Spinal cord (tissue), 10 donors: ENCODE results near the gene PCGF3. TPM values are rescaled to one million over a fixed set of nuclear protein-coding genes. Genes with fewer than 3 reads are reported as not detected.
A peak's percentile ranks its signal among the peaks of the same experiment; 100 is the strongest.
"Not testable (repeated sequence)": the region's sequence is repeated elsewhere in the genome, so short reads cannot be mapped to it uniquely, and the experiment has no call there.

Source experiments
- DNase-seq, 6 donors: peaks; one replicate each; pipeline versions ENCODE4 v3.0.0 to v3.0.0-alpha.2; 2013 to 2015; ENCODE audit warnings: low spot score in 6 of 6, low read depth in 4 of 6
- H3K27ac ChIP-seq: one replicate; pipeline ENCODE4 v1.5.1; 2013; ENCODE audit warnings: low read depth, low read length, control low read depth
- H3K27me3 ChIP-seq: one replicate; pipeline ENCODE4 v1.6.1; 2013; ENCODE audit warnings: low read length; ENCODE audit not compliant: control insufficient read depth, insufficient read depth
- H3K36me3 ChIP-seq: one replicate; pipeline ENCODE4 v1.6.1; 2013; ENCODE audit warnings: low read length; ENCODE audit not compliant: control insufficient read depth, insufficient read depth
- H3K4me1 ChIP-seq: one replicate; pipeline ENCODE4 v1.6.1; 2013; ENCODE audit warnings: low read length; ENCODE audit not compliant: control insufficient read depth, insufficient read depth
- H3K4me3 ChIP-seq: one replicate; pipeline ENCODE4 v1.5.1; 2013; ENCODE audit warnings: low read depth, low read length, control low read depth
- H3K9me3 ChIP-seq: one replicate; pipeline ENCODE4 v1.6.1; 2013; ENCODE audit warnings: low read length; ENCODE audit not compliant: control insufficient read depth, insufficient read depth
- WGBS: methylation state at CpG from one replicate; pipeline ENCODE4 v1.1.5; 2013; ENCODE audit warnings: missing lambda C conversion rate; ENCODE audit not compliant: insufficient coverage; 5-methylcytosine and 5-hydroxymethylcytosine counted together
- polyA plus RNA-seq, 2 donors: library from polyadenylated mRNA; unstranded; fragments of 120-200 nt; gene quantifications; one replicate each; pipeline ENCODE4 v1.2.1, GENCODE V29; 2013; ENCODE audit not compliant: insufficient read length in 2 of 2
- total RNA-seq, 2 donors: library from RNA; depleted of rRNA in 1 of 2; stranded (reverse); fragments of 120-200 nt in 1 of 2; fragments of >200 nt in 1 of 2; gene quantifications; one replicate each; pipeline versions ENCODE4 v1.2.3 to v1.2.4, GENCODE V29; 2013 to 2014
- donor health status: healthy.

The PCGF3 gene
- total and polyA plus RNA-seq, 4 donors, result 40.4 to 80.2 (median 61.8) TPM

GRCh38 chr4:777520-778262 is 72.1 kb downstream of the PCGF3 start:
- no peak overlapping the region for H3K4me3 ChIP-seq
- H3K4me1 ChIP-seq, result peaks cover 40% of the 10 kb centered on the region
- peaks cover 56% of the 10 kb centered on the region for H3K36me3 ChIP-seq

GRCh38 chr4:779555-779954 is 73.9 kb downstream of the PCGF3 start:
- Histone ChIP-seq H3K9me3 (no peaks in the 10 kb centered on the region), H3K4me3 (no peak overlapping the region), H3K36me3 (peaks cover 43% of the 10 kb centered on the region), H3K27ac (no peak overlapping the region), H3K27me3 (peaks cover 5% of the 10 kb centered on the region), H3K4me1 (peaks cover 40% of the 10 kb centered on the region)
- WGBS, result 87% methylated on average over 2 of the region's 2 CpGs
- no peak for DNase-seq

More at GRCh38 chr4:777520-778262, 72.1 kb downstream of the PCGF3 start:
- Histone ChIP-seq H3K27ac (no peak overlapping the region), H3K27me3 (no peaks in the 10 kb centered on the region), H3K9me3 (no peaks in the 10 kb centered on the region)
- WGBS, result 100% methylated on average over 2 of the region's 6 CpGs
- DNase-seq, result no peak

GRCh38 chr4:780255-780654 is 74.6 kb downstream of the PCGF3 start:
- peaks cover 12% of the 10 kb centered on the region for H3K27me3 ChIP-seq
- H3K4me1 ChIP-seq, result peaks cover 47% of the 10 kb centered on the region
- not testable (repeated sequence) for H3K9me3 ChIP-seq, H3K27ac ChIP-seq, DNase-seq
- peaks cover 36% of the 10 kb centered on the region for H3K36me3 ChIP-seq
- peak overlapping the region; percentile 82 for H3K4me3 ChIP-seq
- WGBS, result 78% methylated on average over 7 of the region's 10 CpGs

GRCh38 chr4:780716-781492 is 75.3 kb downstream of the PCGF3 start:
- H3K27ac ChIP-seq, result peak overlapping the region; percentile 74
- H3K9me3 ChIP-seq, result no peaks in the 10 kb centered on the region
- H3K4me1 ChIP-seq, result peaks cover 53% of the 10 kb centered on the region
- peaks cover 18% of the 10 kb centered on the region for H3K27me3 ChIP-seq
- H3K4me3 ChIP-seq, result peak overlapping the region; percentile 82
- 1% methylated on average over 31 of the region's 38 CpGs for WGBS
- DNase-seq, result peak in 1 of 6 donors; percentile 64
- peaks cover 29% of the 10 kb centered on the region for H3K36me3 ChIP-seq

GRCh38 chr4:781493-782216 is 76.0 kb downstream of the PCGF3 start:
- peaks cover 26% of the 10 kb centered on the region for H3K36me3 ChIP-seq
- peak; percentile 95 to 100 (median 98) for DNase-seq
- H3K4me1 ChIP-seq, result peaks cover 58% of the 10 kb centered on the region
- H3K4me3 ChIP-seq, result peak overlapping the region; percentile 82
- 0% methylated on average over 57 of the region's 57 CpGs for WGBS
- peaks cover 24% of the 10 kb centered on the region for H3K27me3 ChIP-seq
- H3K27ac ChIP-seq, result peak overlapping the region; percentile 94
- no peaks in the 10 kb centered on the region for H3K9me3 ChIP-seq

GRCh38 chr4:784401-785331 is 79.0 kb downstream of the PCGF3 start:
- H3K9me3 ChIP-seq, result no peaks in the 10 kb centered on the region
- peaks cover 59% of the 10 kb centered on the region for H3K4me1 ChIP-seq
- H3K27me3 ChIP-seq, result peaks cover 40% of the 10 kb centered on the region
- no peak overlapping the region for H3K27ac ChIP-seq
- H3K36me3 ChIP-seq, result peaks cover 22% of the 10 kb centered on the region
- WGBS, result 31% methylated on average over 57 of the region's 57 CpGs
- DNase-seq, result no peak
- no peak overlapping the region for H3K4me3 ChIP-seq

- H3K4me1 ChIP-seq, result peaks cover 51% of the 10 kb centered on the region
- H3K27ac ChIP-seq, result no peak overlapping the region
Measured at GRCh38 chr4:785332-786073, 79.9 kb downstream of the PCGF3 start.

GRCh38 chr4:786074-786741 is 80.6 kb downstream of the PCGF3 start:
- Histone ChIP-seq H3K27me3 (peaks cover 40% of the 10 kb centered on the region), H3K36me3 (peaks cover 19% of the 10 kb centered on the region), H3K9me3 (no peaks in the 10 kb centered on the region), H3K27ac (no peak overlapping the region), H3K4me1 (peaks cover 44% of the 10 kb centered on the region), H3K4me3 (no peak overlapping the region)
- 1% methylated on average over 72 of the region's 72 CpGs for WGBS
- DNase-seq, result no peak

More at GRCh38 chr4:785332-786073, 79.9 kb downstream of the PCGF3 start:
- H3K9me3 ChIP-seq, result no peaks in the 10 kb centered on the region
- no peak overlapping the region for H3K4me3 ChIP-seq
- H3K27me3 ChIP-seq, result peaks cover 40% of the 10 kb centered on the region
- 2% methylated on average over 49 of the region's 57 CpGs for WGBS
- peak in 1 of 6 donors; percentile 45 for DNase-seq
- peaks cover 19% of the 10 kb centered on the region for H3K36me3 ChIP-seq
